Osteocyte (in vitro differentiated cells): ENCODE measurements around the gene MED26. TPM values are rescaled to one million over a fixed set of nuclear protein-coding genes. Genes with fewer than 3 reads are reported as not detected.
"Not testable (repeated sequence)": the region's sequence is repeated elsewhere in the genome, so short reads cannot be mapped to it uniquely, and the experiment has no call there.

ENCODE experiments used
- DNase-seq: peaks from one replicate; pipeline ENCODE4 v3.0.0; 2021; ENCODE audit warnings: mixed read lengths; ENCODE audit not compliant: unreplicated experiment; ENCODE audit errors: extremely low spot score
- H3K27ac Mint-ChIP-seq: one replicate; pipeline ENCODE4 v1.8.0; 2021; ENCODE audit warnings: mild to moderate bottlenecking, mixed read lengths; ENCODE audit not compliant: unreplicated experiment
- H3K27me3 Mint-ChIP-seq: one replicate; pipeline ENCODE4 v1.8.0; 2021; ENCODE audit warnings: mixed read lengths; ENCODE audit not compliant: unreplicated experiment
- H3K36me3 Mint-ChIP-seq: one replicate; pipeline ENCODE4 v1.8.0; 2021; ENCODE audit warnings: mixed read lengths; ENCODE audit not compliant: unreplicated experiment
- H3K4me1 Mint-ChIP-seq: one replicate; pipeline ENCODE4 v1.8.0; 2021; ENCODE audit warnings: mixed read lengths; ENCODE audit not compliant: unreplicated experiment
- H3K4me3 Mint-ChIP-seq: one replicate; pipeline ENCODE4 v1.8.0; 2021; ENCODE audit warnings: mild to moderate bottlenecking, moderate library complexity, mixed read lengths; ENCODE audit not compliant: unreplicated experiment
- H3K9me3 Mint-ChIP-seq: one replicate; pipeline ENCODE4 v1.8.0; 2021; ENCODE audit warnings: mixed read lengths; ENCODE audit not compliant: unreplicated experiment
- long read RNA-seq: library from polyadenylated mRNA; unstranded; transcript quantifications from one replicate; pipeline ENCODE4 v2.0.0, GENCODE V29; 2021
- total RNA-seq: library from RNA; stranded (reverse); gene quantifications from 2 replicates; pipeline ENCODE4 v1.2.1, GENCODE V29; 2021
- TF ChIP-seq, protein P1 (sequence below): fragments of 200-600 bp; sonication (generic); IDR thresholded peaks from 2 replicates; pipeline ENCODE4 v1.5.0; 2021; ENCODE audit warnings: antibody characterized with exemption, mild to moderate bottlenecking, moderate library complexity

MED26 gene, protein sequence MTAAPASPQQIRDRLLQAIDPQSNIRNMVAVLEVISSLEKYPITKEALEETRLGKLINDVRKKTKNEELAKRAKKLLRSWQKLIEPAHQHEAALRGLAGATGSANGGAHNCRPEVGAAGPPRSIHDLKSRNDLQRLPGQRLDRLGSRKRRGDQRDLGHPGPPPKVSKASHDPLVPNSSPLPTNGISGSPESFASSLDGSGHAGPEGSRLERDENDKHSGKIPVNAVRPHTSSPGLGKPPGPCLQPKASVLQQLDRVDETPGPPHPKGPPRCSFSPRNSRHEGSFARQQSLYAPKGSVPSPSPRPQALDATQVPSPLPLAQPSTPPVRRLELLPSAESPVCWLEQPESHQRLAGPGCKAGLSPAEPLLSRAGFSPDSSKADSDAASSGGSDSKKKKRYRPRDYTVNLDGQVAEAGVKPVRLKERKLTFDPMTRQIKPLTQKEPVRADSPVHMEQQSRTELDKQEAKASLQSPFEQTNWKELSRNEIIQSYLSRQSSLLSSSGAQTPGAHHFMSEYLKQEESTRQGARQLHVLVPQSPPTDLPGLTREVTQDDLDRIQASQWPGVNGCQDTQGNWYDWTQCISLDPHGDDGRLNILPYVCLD
- 9.5 and 15.4 TPM in 2 replicates for total RNA-seq
- long read RNA-seq, result 0 reads

DNA sequence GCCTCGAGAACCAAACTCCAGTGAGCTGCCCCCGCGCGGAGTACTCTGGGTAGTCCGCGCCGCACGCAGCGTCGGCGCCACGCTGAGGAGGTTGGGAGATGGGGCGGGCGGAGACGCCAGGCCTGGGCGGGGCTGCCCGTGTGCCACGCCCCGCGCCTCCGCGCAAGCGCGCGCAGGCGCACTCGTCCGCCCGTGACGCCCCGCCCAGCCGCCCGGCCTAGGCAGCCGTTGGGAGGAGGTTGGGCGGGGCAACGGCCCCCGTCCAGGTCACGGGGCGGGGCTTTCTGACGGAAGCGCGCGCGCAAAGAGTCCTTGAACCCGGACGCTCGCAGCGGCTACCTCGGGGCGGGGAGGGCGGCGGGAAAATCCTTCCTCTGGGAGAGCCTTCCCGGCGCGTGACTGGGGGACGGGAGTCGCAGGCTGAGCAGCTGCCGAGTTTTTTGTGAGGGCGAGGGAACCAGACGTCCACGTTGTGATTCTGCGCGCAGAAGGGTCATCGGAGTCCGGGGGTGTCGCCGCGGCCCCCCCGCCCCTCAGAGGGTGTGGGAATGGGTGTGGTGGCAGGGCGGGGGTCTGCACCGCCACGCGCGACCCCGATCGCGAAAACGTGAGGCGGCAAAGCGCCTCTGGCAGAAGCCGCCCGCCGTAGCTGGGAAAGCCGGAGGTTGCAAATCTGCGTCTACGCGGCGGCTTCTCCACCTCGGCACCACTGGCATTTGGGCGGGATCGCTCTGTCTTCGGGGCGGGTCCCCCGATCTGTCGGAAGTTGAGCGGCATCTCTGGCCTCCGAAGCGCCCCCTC, at the start of gene MED26:
Gene MED26, minus strand, starts transcription at position 22 of the 801 bp plus-strand sequence. CDS start 261 bp downstream, outside the sequence.
- H3K36me3 Mint-ChIP-seq, result peaks cover 7% of the 10 kb centered on the region
- peaks cover 33% of the 10 kb centered on the region for H3K4me1 Mint-ChIP-seq
- DNase-seq, result peak; percentile 99
- no peaks in the 10 kb centered on the region for H3K9me3 Mint-ChIP-seq
- TF ChIP-seq, protein P1, sequence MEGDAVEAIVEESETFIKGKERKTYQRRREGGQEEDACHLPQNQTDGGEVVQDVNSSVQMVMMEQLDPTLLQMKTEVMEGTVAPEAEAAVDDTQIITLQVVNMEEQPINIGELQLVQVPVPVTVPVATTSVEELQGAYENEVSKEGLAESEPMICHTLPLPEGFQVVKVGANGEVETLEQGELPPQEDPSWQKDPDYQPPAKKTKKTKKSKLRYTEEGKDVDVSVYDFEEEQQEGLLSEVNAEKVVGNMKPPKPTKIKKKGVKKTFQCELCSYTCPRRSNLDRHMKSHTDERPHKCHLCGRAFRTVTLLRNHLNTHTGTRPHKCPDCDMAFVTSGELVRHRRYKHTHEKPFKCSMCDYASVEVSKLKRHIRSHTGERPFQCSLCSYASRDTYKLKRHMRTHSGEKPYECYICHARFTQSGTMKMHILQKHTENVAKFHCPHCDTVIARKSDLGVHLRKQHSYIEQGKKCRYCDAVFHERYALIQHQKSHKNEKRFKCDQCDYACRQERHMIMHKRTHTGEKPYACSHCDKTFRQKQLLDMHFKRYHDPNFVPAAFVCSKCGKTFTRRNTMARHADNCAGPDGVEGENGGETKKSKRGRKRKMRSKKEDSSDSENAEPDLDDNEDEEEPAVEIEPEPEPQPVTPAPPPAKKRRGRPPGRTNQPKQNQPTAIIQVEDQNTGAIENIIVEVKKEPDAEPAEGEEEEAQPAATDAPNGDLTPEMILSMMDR, result no peak
- H3K27me3 Mint-ChIP-seq, result no peaks in the 10 kb centered on the region
- H3K4me3 Mint-ChIP-seq, result peak within 1 kb of the TSS; percentile 99
- peak within 1 kb of the TSS; percentile 97 for H3K27ac Mint-ChIP-seq

DNA sequence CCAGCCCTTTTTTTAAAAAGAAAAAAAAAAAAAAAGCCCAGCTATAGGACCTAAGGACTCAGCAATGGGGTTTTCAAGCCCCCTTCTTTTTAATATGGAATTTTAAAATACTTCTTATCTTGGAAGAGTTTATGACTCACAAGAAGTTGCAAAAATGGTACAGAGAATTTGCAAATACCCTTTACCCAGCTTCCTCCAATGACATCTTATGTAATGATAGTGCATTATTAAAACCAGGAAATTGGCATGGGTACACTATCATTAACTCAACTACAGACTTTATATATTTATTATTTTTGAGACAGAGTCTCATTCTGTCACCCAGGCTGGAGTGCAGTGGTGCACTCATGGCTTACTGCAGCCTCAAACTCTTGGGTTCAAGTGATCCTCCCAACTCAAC, 49.1 kb upstream of the MED26 start:
- no peaks in the 10 kb centered on the region for H3K27me3 Mint-ChIP-seq
- H3K4me3 Mint-ChIP-seq, result no peak overlapping the region
- peaks cover 3% of the 10 kb centered on the region for H3K36me3 Mint-ChIP-seq
- TF ChIP-seq, protein P1, result no peak
- H3K27ac Mint-ChIP-seq, result no peak overlapping the region
- H3K9me3 Mint-ChIP-seq, result no peaks in the 10 kb centered on the region
- H3K4me1 Mint-ChIP-seq, result no peaks in the 10 kb centered on the region
- DNase-seq, result no peak

DNA sequence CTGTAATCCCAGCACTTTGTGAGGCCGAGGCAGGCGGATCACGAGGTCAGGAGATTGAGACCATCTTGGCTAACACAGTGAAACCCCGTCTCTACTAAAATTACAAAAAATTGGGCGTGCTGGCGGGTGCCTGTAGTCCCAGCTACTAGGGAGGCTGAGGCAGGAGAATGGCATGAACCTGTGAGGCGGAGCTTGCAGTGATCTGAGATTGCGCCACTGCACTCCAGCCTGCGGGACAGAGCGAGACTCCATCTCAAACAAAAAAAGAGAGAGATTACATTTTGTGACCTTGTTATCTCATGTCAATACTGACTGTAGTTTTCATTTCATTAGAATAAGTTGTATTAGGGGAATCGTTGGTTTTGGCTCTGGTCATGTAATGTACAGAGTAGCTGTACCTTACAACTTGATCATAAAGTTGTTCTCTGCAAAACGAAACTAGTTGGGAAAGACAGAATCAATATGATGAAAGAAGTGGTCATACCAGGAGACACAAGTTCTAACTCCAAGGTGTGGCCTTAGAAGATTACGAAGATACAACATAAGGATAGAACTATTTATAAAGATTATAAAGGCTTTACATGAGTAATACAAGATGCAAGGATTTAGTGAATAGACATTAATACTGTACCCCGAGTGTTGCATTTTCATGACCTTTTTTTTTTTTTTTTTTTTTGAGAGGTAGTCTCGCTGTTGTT, 48.2 kb upstream of the MED26 start:
- Mint-ChIP-seq H3K27me3 (no peaks in the 10 kb centered on the region), H3K4me1 (no peaks in the 10 kb centered on the region), H3K27ac (no peak overlapping the region), H3K36me3 (peaks cover 3% of the 10 kb centered on the region), H3K9me3 (no peaks in the 10 kb centered on the region), H3K4me3 (no peak overlapping the region)
- TF ChIP-seq, protein P1, result no peak
- DNase-seq, result no peak

DNA sequence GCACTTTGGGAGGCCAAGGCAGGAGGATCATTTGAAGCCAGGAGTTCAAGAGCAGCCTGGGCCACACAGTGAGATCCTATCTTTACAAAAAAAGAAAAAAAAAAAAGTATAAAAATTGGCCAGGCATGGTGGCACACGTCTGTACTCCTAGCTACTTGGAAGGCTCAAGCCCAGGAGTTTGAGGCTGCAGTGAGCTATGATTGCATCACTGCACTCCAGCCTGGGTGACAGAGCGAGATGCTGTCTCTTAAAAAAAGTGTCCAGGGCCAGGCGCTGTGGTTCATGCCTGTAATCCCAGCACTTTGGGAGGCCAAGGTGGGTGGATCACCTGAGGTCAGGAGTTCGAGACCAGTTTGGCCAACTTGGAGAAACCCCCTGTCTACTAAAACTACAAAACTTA, 45.8 kb upstream of the MED26 start:
- not testable (repeated sequence) for H3K9me3 Mint-ChIP-seq, DNase-seq, H3K27ac Mint-ChIP-seq, H3K4me3 Mint-ChIP-seq, H3K36me3 Mint-ChIP-seq, H3K27me3 Mint-ChIP-seq, H3K4me1 Mint-ChIP-seq

DNA sequence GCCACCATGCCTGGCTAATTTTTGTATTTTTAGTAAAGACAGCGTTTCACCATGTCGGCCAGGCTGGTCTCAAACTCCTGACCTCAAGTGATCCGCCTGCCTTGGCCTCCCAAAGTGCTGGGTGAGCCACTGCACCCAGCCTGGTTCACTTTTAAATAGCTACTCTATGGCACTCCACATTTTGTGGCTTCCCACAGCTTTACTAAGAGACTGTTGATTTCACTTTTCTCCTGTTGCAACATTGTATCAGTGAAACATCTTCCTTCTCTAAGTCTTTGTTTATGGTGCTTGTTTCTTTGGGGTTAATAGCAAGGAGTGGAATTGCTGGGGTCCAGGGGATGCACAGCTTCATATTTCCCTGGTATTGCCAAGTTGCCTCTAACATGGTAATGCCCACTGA, 45.2 kb upstream of the MED26 start:
- Mint-ChIP-seq H3K9me3 (no peaks in the 10 kb centered on the region), H3K4me3 (no peak overlapping the region), H3K27ac (no peak overlapping the region), H3K27me3 (no peaks in the 10 kb centered on the region), H3K4me1 (no peaks in the 10 kb centered on the region), H3K36me3 (no peaks in the 10 kb centered on the region)
- DNase-seq, result no peak
- TF ChIP-seq, protein P1, result no peak
